Activated CD8-positive, alpha-beta memory T cell treated with anti-CD3 and anti-CD28 coated beads for 1 hour (primary cell): ENCODE results near the gene TRAF2.
"Not testable (repeated sequence)": the region's sequence is repeated elsewhere in the genome, so short reads cannot be mapped to it uniquely, and the experiment has no call there.

Experiments used
- DNase-seq, 2 donors: peaks; one replicate each; pipeline ENCODE4 v3.0.0-alpha.2; 2020; ENCODE audit warnings: low read depth in 1 of 2; ENCODE audit errors: extremely low read depth in 1 of 2

TRAF2 gene

GRCh38 chr9:136881691-136882108, 4.6 kb upstream of the TRAF2 start:
- DNase-seq: no peak

GRCh38 chr9:136882109-136882946, 4.0 kb upstream of the TRAF2 start:
- peak; percentile 82 to 85 for DNase-seq

- not testable (repeated sequence) for DNase-seq
Measured at GRCh38 chr9:136882947-136883283, 3.4 kb upstream of the TRAF2 start.

- DNase-seq: not testable (repeated sequence)
Measured at GRCh38 chr9:136883670-136884069, 2.6 kb upstream of the TRAF2 start.

GRCh38 chr9:136886610-136887597, 588 bp downstream of the TRAF2 start:
- DNase-seq: peak in 1 of 2 donors; percentile 25

GRCh38 chr9:136888454-136888853, 2.1 kb downstream of the TRAF2 start:
- no peak for DNase-seq

- DNase-seq: no peak
Measured at GRCh38 chr9:136889858-136890257, 3.5 kb downstream of the TRAF2 start.

- no peak for DNase-seq
Measured at GRCh38 chr9:136890661-136891060, 4.3 kb downstream of the TRAF2 start.

- DNase-seq: no peak
Measured at GRCh38 chr9:136896027-136896426, 9.7 kb downstream of the TRAF2 start.

- no peak for DNase-seq
Measured at GRCh38 chr9:136898483-136899100, 12.3 kb downstream of the TRAF2 start.

GRCh38 chr9:136899196-136899595, 12.9 kb downstream of the TRAF2 start:
- DNase-seq: no peak

GRCh38 chr9:136900556-136900955, 14.2 kb downstream of the TRAF2 start:
- no peak for DNase-seq

- DNase-seq: no peak
Measured at GRCh38 chr9:136900988-136901515, 14.7 kb downstream of the TRAF2 start.

- peak in 1 of 2 donors; percentile 48 for DNase-seq
Measured at GRCh38 chr9:136901516-136902258, 15.4 kb downstream of the TRAF2 start.

- peak; percentile 48 to 64 for DNase-seq
Measured at GRCh38 chr9:136902259-136902821, 16.0 kb downstream of the TRAF2 start.

- DNase-seq: no peak
Measured at GRCh38 chr9:136903041-136903554, 16.8 kb downstream of the TRAF2 start.

GRCh38 chr9:136906266-136906665, 19.9 kb downstream of the TRAF2 start:
- DNase-seq: no peak

GRCh38 chr9:136907011-136907914, 20.9 kb downstream of the TRAF2 start:
- no peak for DNase-seq
